Ishikawa (cell line): ENCODE data around the gene MGLL.

Experiments
- EGR1 ChIP-seq: IDR thresholded peaks from 2 replicates; pipeline ENCODE4 v1.6.1; 2012
- FOXM1 ChIP-seq: IDR thresholded peaks from 2 replicates; pipeline ENCODE4 v1.6.1; 2012; ENCODE audit warnings: low read depth, borderline replicate concordance
- RAD21 ChIP-seq: IDR thresholded peaks from 2 replicates; pipeline ENCODE4 v1.6.1; 2012; ENCODE audit warnings: low read depth

GRCh38 chr3:127699416-127700300 is 122.7 kb downstream of the MGLL start:
- no peak for TF ChIP-seq FOXM1
- TF ChIP-seq EGR1 = no peak
- TF ChIP-seq RAD21 = no peak
